Measurements from ENCODE around the gene SPESP1.

The SPESP1 gene

GRCh38 chr15:68930268-68931022 lies at the start of gene SPESP1:
SPESP1 (plus strand) TSS chr15:68930525; CDS start chr15:68930654, 129 bp downstream.
- peak; percentile 54 for DNase-seq (ENCODE audit: low spot score)

- no peak for DNase-seq (ENCODE audit: low spot score)
Measured at GRCh38 chr15:68885070-68885469, 45.3 kb upstream of the SPESP1 start.

GRCh38 chr15:68887120-68887519 lies 43.2 kb upstream of the SPESP1 start:
- DNase-seq (ENCODE audit: low spot score), result no peak

GRCh38 chr15:68887819-68888218 lies 42.5 kb upstream of the SPESP1 start:
- DNase-seq (ENCODE audit: low spot score), result no peak

- DNase-seq (ENCODE audit: low spot score), result no peak
Measured at GRCh38 chr15:68888419-68888818, 41.9 kb upstream of the SPESP1 start.

GRCh38 chr15:68894208-68894607 lies 36.1 kb upstream of the SPESP1 start:
- no peak for DNase-seq (ENCODE audit: low spot score)

GRCh38 chr15:68896178-68896577 lies 34.1 kb upstream of the SPESP1 start:
- no peak for DNase-seq (ENCODE audit: low spot score)

GRCh38 chr15:68897016-68897415 lies 33.3 kb upstream of the SPESP1 start:
- no peak for DNase-seq (ENCODE audit: low spot score)

- DNase-seq (ENCODE audit: low spot score), result no peak
Measured at GRCh38 chr15:68900027-68900426, 30.3 kb upstream of the SPESP1 start.

GRCh38 chr15:68907396-68907923 lies 22.9 kb upstream of the SPESP1 start:
- no peak for DNase-seq (ENCODE audit: low spot score)

- DNase-seq (ENCODE audit: low spot score), result no peak
Measured at GRCh38 chr15:68909601-68910100, 20.7 kb upstream of the SPESP1 start.

- DNase-seq (ENCODE audit: low spot score), result no peak
Measured at GRCh38 chr15:68910341-68910740, 20.0 kb upstream of the SPESP1 start.

GRCh38 chr15:68910816-68911215 lies 19.5 kb upstream of the SPESP1 start:
- no peak for DNase-seq (ENCODE audit: low spot score)

GRCh38 chr15:68921926-68922325 lies 8.4 kb upstream of the SPESP1 start:
- DNase-seq (ENCODE audit: low spot score), result no peak

- DNase-seq (ENCODE audit: low spot score), result peak; percentile 86
Measured at GRCh38 chr15:68924866-68925560, 5.3 kb upstream of the SPESP1 start.

GRCh38 chr15:68933001-68933400 lies 2.7 kb downstream of the SPESP1 start:
- DNase-seq (ENCODE audit: low spot score), result no peak

- no peak for DNase-seq (ENCODE audit: low spot score)
Measured at GRCh38 chr15:68934341-68934740, 4.0 kb downstream of the SPESP1 start.

- no peak for DNase-seq (ENCODE audit: low spot score)
Measured at GRCh38 chr15:68935400-68935937, 5.1 kb downstream of the SPESP1 start.

GRCh38 chr15:68939501-68939900 lies 9.2 kb downstream of the SPESP1 start:
- no peak for DNase-seq (ENCODE audit: low spot score)

GRCh38 chr15:68951813-68952212 lies 21.5 kb downstream of the SPESP1 start:
- no peak for DNase-seq (ENCODE audit: low spot score)

- DNase-seq (ENCODE audit: low spot score), result no peak
Measured at GRCh38 chr15:68957696-68958095, 27.4 kb downstream of the SPESP1 start.

- no peak for DNase-seq (ENCODE audit: low spot score)
Measured at GRCh38 chr15:68958597-68958996, 28.3 kb downstream of the SPESP1 start.

- DNase-seq (ENCODE audit: low spot score), result no peak
Measured at GRCh38 chr15:68962465-68962864, 32.1 kb downstream of the SPESP1 start.

Measured in pons (tissue), 1 donor.